GM23248 (cell line): ENCODE measurements around the gene NBL1. TPM values are rescaled to one million over a fixed set of nuclear protein-coding genes. Genes with fewer than 3 reads are reported as not detected.

Experiments used
- DNase-seq: peaks from one replicate; pipeline ENCODE4 v3.0.0-alpha.2; 2015
- H2AFZ ChIP-seq: fragments of 200-600 bp; sonication (generic); 2 replicates; pipeline ENCODE4 v1.6.1; 2016; ENCODE audit warnings: antibody characterized with exemption
- H3F3A ChIP-seq: fragments of 200-600 bp; sonication (generic); 2 replicates; pipeline ENCODE4 v1.6.1; 2016; ENCODE audit warnings: mild to moderate bottlenecking, antibody characterized with exemption, mixed run types; ENCODE audit not compliant: insufficient read depth
- H3K27ac ChIP-seq: fragments of 200-600 bp; sonication (generic); 2 replicates; pipeline ENCODE4 v1.5.1; 2016; ENCODE audit warnings: mild to moderate bottlenecking
- H3K27me3 ChIP-seq: fragments of 200-600 bp; sonication (generic); replicated peaks from 2 replicates; pipeline ENCODE4 v1.6.1; 2016; ENCODE audit warnings: mild to moderate bottlenecking; ENCODE audit not compliant: insufficient read depth
- H3K36me3 ChIP-seq: fragments of 200-600 bp; sonication (generic); 2 replicates; pipeline ENCODE4 v1.6.1; 2016; ENCODE audit warnings: low read depth, mild to moderate bottlenecking
- H3K4me1 ChIP-seq: fragments of 200-600 bp; sonication (generic); 2 replicates; pipeline ENCODE4 v1.6.1; 2016; ENCODE audit warnings: mild to moderate bottlenecking; ENCODE audit not compliant: insufficient read depth
- H3K4me2 ChIP-seq: fragments of 200-600 bp; sonication (generic); one replicate; pipeline ENCODE4 v1.6.1; 2016; ENCODE audit warnings: mild to moderate bottlenecking; ENCODE audit not compliant: unreplicated experiment
- H3K4me3 ChIP-seq: fragments of 200-600 bp; sonication (generic); 2 replicates; pipeline ENCODE4 v1.5.1; 2016; ENCODE audit warnings: mild to moderate bottlenecking
- H3K79me2 ChIP-seq: fragments of 200-600 bp; sonication (generic); 2 replicates; pipeline ENCODE4 v1.6.1; 2016; ENCODE audit warnings: mild to moderate bottlenecking; ENCODE audit not compliant: insufficient read depth
- H3K9ac ChIP-seq: fragments of 200-600 bp; sonication (generic); 2 replicates; pipeline ENCODE4 v1.6.1; 2016; ENCODE audit warnings: mild to moderate bottlenecking
- H3K9me2 ChIP-seq: fragments of 200-600 bp; sonication (generic); 2 replicates; pipeline ENCODE4 v1.6.1; 2016; ENCODE audit warnings: mixed run types, mild to moderate bottlenecking, moderate library complexity; ENCODE audit not compliant: insufficient read depth
- H3K9me3 ChIP-seq: fragments of 200-600 bp; sonication (generic); one replicate; pipeline ENCODE4 v1.6.1; 2017; ENCODE audit warnings: low read depth
- H4K20me1 ChIP-seq: fragments of 200-600 bp; sonication (generic); 2 replicates; pipeline ENCODE4 v1.6.0; 2016; ENCODE audit not compliant: insufficient read depth
- EZH2 ChIP-seq: fragments of 200-600 bp; sonication (generic); IDR thresholded peaks from 2 replicates; pipeline ENCODE4 v1.6.1; 2018; ENCODE audit warnings: antibody characterized with exemption, mild to moderate bottlenecking; ENCODE audit not compliant: insufficient read depth, poor library complexity, severe bottlenecking
- EZH2phosphoT487 ChIP-seq: fragments of 200-600 bp; sonication (generic); IDR thresholded peaks from 2 replicates; pipeline ENCODE4 v1.6.1; 2018; ENCODE audit warnings: antibody characterized with exemption, moderate library complexity, mild to moderate bottlenecking, low read depth; ENCODE audit not compliant: insufficient read depth
- WGBS, 2 experiments: methylation state at CpG; one replicate each; pipeline ENCODE4 v1.1.6; 2015 to 2017; ENCODE audit warnings: low lambda C conversion rate in 2 of 2, low coverage in 1 of 2; ENCODE audit errors: missing lambda C conversion rate in 2 of 2; 5-methylcytosine and 5-hydroxymethylcytosine counted together
- in situ Hi-C: fragments of 300-500 bp; cut with MboI; formaldehyde crosslinking; loops from 2 replicates; pipeline ENCODE4 v1.15.0; 2020
- polyA plus RNA-seq: library from polyadenylated mRNA; unstranded; fragments of >200 nt; fragmentation: Nextera tagmentation; extraction: Ambion mirVana; gene quantifications from 2 replicates; pipeline ENCODE4 v1.2.1, GENCODE V29; 2016
- total RNA-seq: library from RNA; depleted of rRNA; stranded (reverse); fragments of >200 nt; shearing (Covaris generic); gene quantifications from 2 replicates; pipeline ENCODE4 v1.2.3, GENCODE V29; 2014

The NBL1 gene
- total and polyA plus RNA-seq, 2 experiments from 2014 or later = 239 to 290 TPM

DNA sequence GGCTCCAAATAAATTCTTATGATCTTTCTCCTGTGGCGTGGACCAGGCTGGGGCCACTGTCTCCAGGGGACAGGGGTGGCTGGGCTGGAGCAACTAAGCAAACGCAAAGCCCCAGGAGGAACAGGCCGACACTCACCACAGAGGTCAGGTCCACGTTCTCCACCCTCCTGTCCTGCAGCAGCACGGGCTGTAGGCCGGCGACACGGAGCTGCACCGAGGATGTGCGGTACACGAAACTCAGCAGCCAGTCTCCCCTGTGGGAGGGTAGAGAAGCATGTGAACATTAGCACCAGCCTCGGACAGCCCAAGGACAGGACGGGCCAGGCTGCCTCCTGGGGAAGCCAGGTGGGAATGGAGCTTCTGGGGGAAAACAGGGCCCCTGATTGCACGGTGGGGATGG is 50.2 kb downstream of the NBL1 start:
- Histone ChIP-seq H3K9me2 (no peaks in the 10 kb centered on the region), H3K9ac (no peak overlapping the region), H3K4me3 (no peak overlapping the region), H3K4me2 (no peak overlapping the region), H3K4me1 (no peaks in the 10 kb centered on the region), H3K9me3 (no peaks in the 10 kb centered on the region), H3K79me2 (no peaks in the 10 kb centered on the region), H3K36me3 (no peaks in the 10 kb centered on the region), H3K27ac (no peak overlapping the region), H3F3A (no peaks in the 10 kb centered on the region), H2AFZ (no peak overlapping the region), H4K20me1 (no peaks in the 10 kb centered on the region), H3K27me3 (no peaks in the 10 kb centered on the region)
- in situ Hi-C loops = no loop called here
- TF ChIP-seq EZH2 (no peak), EZH2phosphoT487 (no peak)
- 78 to 84% methylated on average over 14 of the region's 14 CpGs for WGBS, 2 experiments
- no peak for DNase-seq

DNA sequence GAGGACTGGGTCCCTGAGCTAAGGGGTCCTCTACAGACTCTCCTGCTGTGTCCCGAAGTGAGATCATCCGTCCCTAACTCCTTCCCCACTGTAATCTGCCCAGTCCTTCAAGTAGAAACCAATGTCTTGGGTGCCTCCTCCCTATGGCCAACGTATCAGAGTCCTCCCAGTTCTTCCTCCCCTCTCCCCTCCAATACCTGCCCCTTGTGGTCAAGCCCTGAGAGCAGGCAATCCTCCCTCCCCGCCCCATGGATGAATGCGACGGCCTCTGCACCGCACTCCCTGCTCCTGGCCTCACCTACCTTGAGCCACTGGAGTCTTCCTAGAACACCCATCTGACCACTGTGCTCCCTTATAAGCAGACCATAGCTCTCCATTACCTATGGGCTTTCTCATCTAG is 51.7 kb downstream of the NBL1 start:
- 94 to 96% methylated on average over 6 to 7 of the region's 7 CpGs for WGBS, 2 experiments
- Histone ChIP-seq H3K27me3 (no peaks in the 10 kb centered on the region), H3K36me3 (no peaks in the 10 kb centered on the region), H3K4me2 (no peak overlapping the region), H3K9me2 (no peaks in the 10 kb centered on the region), H3K4me1 (no peaks in the 10 kb centered on the region), H3F3A (no peaks in the 10 kb centered on the region), H3K4me3 (no peak overlapping the region), H3K27ac (no peak overlapping the region), H3K9ac (no peak overlapping the region), H3K79me2 (no peaks in the 10 kb centered on the region), H4K20me1 (no peaks in the 10 kb centered on the region), H3K9me3 (no peaks in the 10 kb centered on the region), H2AFZ (no peak overlapping the region)
- in situ Hi-C loops = no loop called here
- no peak for DNase-seq
- TF ChIP-seq EZH2 (no peak), EZH2phosphoT487 (no peak)

DNA sequence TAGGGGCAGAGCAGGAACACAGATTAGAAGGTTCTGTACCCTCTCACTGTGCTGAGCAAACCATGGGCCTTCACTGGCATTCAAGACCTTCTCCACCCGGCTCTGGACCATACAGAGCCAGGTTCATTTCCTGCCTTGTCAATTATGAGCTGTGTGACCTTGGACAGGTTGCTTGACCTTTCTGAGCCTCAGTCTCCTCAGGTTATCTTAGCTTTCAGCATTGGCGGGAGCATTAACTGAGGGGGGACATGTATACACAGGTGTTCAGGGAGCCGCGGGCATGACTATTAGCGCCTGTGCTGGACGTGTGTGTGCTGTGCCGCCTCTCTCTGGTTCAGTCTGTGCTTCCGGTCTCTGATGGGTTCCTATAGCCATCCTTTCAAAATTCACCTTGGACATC is 52.7 kb downstream of the NBL1 start:
- H3K4me1 ChIP-seq = no peaks in the 10 kb centered on the region
- H3K79me2 ChIP-seq = no peaks in the 10 kb centered on the region
- no peak for DNase-seq
- in situ Hi-C loops = no loop called here
- H3K27me3 ChIP-seq = no peaks in the 10 kb centered on the region
- H3K9me2 ChIP-seq = no peaks in the 10 kb centered on the region
- H3F3A ChIP-seq = no peaks in the 10 kb centered on the region
- no peak for TF ChIP-seq EZH2
- no peak for TF ChIP-seq EZH2phosphoT487
- H3K4me3 ChIP-seq = no peak overlapping the region
- no peak overlapping the region for H3K27ac ChIP-seq
- H3K36me3 ChIP-seq = no peaks in the 10 kb centered on the region
- H3K9ac ChIP-seq = no peak overlapping the region
- H3K4me2 ChIP-seq = no peak overlapping the region
- no peaks in the 10 kb centered on the region for H4K20me1 ChIP-seq
- WGBS, 2 experiments = 92 to 93% methylated on average over 8 of the region's 8 CpGs
- H3K9me3 ChIP-seq = no peaks in the 10 kb centered on the region
- no peak overlapping the region for H2AFZ ChIP-seq

DNA sequence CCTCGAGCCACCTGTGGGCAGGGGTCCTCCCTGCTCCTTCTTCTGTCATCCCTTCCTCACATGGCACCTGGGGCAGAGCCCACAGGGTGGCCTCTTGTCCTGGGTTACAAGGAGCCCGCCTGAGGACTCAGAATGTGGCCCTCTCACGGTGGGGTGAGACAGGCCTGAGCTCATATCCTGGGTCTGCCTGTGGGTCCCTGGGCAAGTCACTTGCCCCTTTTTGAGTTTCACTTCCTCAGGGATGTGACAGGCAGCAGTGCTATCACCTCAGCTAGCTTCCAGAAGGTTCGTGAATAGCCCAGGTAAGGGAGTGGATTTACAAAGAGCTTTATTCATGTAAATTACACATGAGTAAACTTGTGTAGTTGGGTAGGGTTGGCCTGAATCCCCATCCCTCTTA is 54.1 kb downstream of the NBL1 start:
- no peaks in the 10 kb centered on the region for H3K27me3 ChIP-seq
- no peaks in the 10 kb centered on the region for H3K36me3 ChIP-seq
- no peak overlapping the region for H3K9ac ChIP-seq
- no peak overlapping the region for H2AFZ ChIP-seq
- in situ Hi-C loops = no loop called here
- H3K4me2 ChIP-seq = no peak overlapping the region
- 91 to 98% methylated on average over 4 of the region's 4 CpGs for WGBS, 2 experiments
- no peaks in the 10 kb centered on the region for H3K9me3 ChIP-seq
- H3K9me2 ChIP-seq = no peaks in the 10 kb centered on the region
- no peaks in the 10 kb centered on the region for H4K20me1 ChIP-seq
- no peaks in the 10 kb centered on the region for H3K4me1 ChIP-seq
- H3K79me2 ChIP-seq = no peaks in the 10 kb centered on the region
- DNase-seq = no peak
- no peak for TF ChIP-seq EZH2
- no peak for TF ChIP-seq EZH2phosphoT487
- no peak overlapping the region for H3K4me3 ChIP-seq
- no peaks in the 10 kb centered on the region for H3F3A ChIP-seq
- H3K27ac ChIP-seq = no peak overlapping the region
